Renal cortex interstitium (tissue), 11 donors: Measurements from ENCODE around the gene BTN2A1. TPM values are rescaled to one million over a fixed set of nuclear protein-coding genes. Genes with fewer than 3 reads are reported as not detected.
"Not testable (repeated sequence)": the region's sequence is repeated elsewhere in the genome, so short reads cannot be mapped to it uniquely, and the experiment has no call there.

Experiments
- DNase-seq, 11 donors: peaks; one replicate each; pipeline ENCODE4 v3.0.0-alpha.2; 2013; ENCODE audit warnings: low read depth in 9 of 11, low spot score in 4 of 11; ENCODE audit errors: extremely low read depth in 1 of 11
- polyA plus RNA-seq, 3 donors: library from polyadenylated mRNA; unstranded; fragments of 120-200 nt; gene quantifications; one replicate each; pipeline ENCODE4 v1.2.1, GENCODE V29; 2013; ENCODE audit not compliant: insufficient read length in 3 of 3

BTN2A1 gene
- polyA plus RNA-seq, 3 donors = 27.5 to 35.5 (median 30.5) TPM

GRCh38 chr6:26483727-26484126, 26.0 kb downstream of the BTN2A1 start:
- no peak for DNase-seq

- no peak for DNase-seq
Measured at GRCh38 chr6:26484161-26484560, 26.4 kb downstream of the BTN2A1 start.

GRCh38 chr6:26485112-26485780, 27.5 kb downstream of the BTN2A1 start:
- DNase-seq = no peak

GRCh38 chr6:26486358-26486757, 28.6 kb downstream of the BTN2A1 start:
- no peak for DNase-seq

GRCh38 chr6:26487466-26487865, 29.7 kb downstream of the BTN2A1 start:
- no peak for DNase-seq

GRCh38 chr6:26489996-26490964, 32.5 kb downstream of the BTN2A1 start:
- no peak for DNase-seq

GRCh38 chr6:26491604-26492003, 33.8 kb downstream of the BTN2A1 start:
- DNase-seq = no peak

GRCh38 chr6:26493258-26493657, 35.5 kb downstream of the BTN2A1 start:
- no peak for DNase-seq

- DNase-seq = no peak
Measured at GRCh38 chr6:26494117-26494516, 36.4 kb downstream of the BTN2A1 start.

GRCh38 chr6:26495281-26495680, 37.5 kb downstream of the BTN2A1 start:
- no peak for DNase-seq

- DNase-seq = no peak
Measured at GRCh38 chr6:26497610-26498009, 39.9 kb downstream of the BTN2A1 start.

GRCh38 chr6:26500102-26500501, 42.3 kb downstream of the BTN2A1 start, which contains the start of gene BTN1A1:
BTN1A1 (plus strand) TSS chr6:26500303; CDS start chr6:26501287, 984 bp downstream.
- no peak for DNase-seq

GRCh38 chr6:26501482-26501986, 43.8 kb downstream of the BTN2A1 start:
- peak in 3 of 11 donors; percentile 15 to 40 (median 32) for DNase-seq

- no peak for DNase-seq
Measured at GRCh38 chr6:26502165-26502564, 44.4 kb downstream of the BTN2A1 start.

GRCh38 chr6:26502626-26503025, 44.9 kb downstream of the BTN2A1 start:
- no peak for DNase-seq

GRCh38 chr6:26507658-26508057, 49.9 kb downstream of the BTN2A1 start:
- no peak for DNase-seq

- DNase-seq = not testable (repeated sequence)
Measured at GRCh38 chr6:26511033-26511432, 53.3 kb downstream of the BTN2A1 start.

- no peak for DNase-seq
Measured at GRCh38 chr6:26514984-26515383, 57.2 kb downstream of the BTN2A1 start.

- DNase-seq = no peak
Measured at GRCh38 chr6:26516481-26517427, 59.0 kb downstream of the BTN2A1 start.
